Body of pancreas (tissue), 4 donors: ENCODE data around the gene RANBP10.

Experiments
- POLR2A ChIP-seq, 3 donors: fragments of 450-650 bp; IDR thresholded peaks; one replicate each; pipeline ENCODE4 v1.6.1; 2016; ENCODE audit warnings: antibody characterized with exemption in 3 of 3, mild to moderate bottlenecking in 2 of 3
- TF ChIP-seq, protein P1 (sequence below), 7 experiments: fragments of 450-650 bp in 4 of 7; fragments of 200-600 bp in 3 of 7; sonication (generic) in 3 of 7; IDR thresholded peaks; one replicate each; pipeline ENCODE4 v1.5.1; 2016 to 2019; ENCODE audit warnings: antibody characterized with exemption in 7 of 7

DNA sequence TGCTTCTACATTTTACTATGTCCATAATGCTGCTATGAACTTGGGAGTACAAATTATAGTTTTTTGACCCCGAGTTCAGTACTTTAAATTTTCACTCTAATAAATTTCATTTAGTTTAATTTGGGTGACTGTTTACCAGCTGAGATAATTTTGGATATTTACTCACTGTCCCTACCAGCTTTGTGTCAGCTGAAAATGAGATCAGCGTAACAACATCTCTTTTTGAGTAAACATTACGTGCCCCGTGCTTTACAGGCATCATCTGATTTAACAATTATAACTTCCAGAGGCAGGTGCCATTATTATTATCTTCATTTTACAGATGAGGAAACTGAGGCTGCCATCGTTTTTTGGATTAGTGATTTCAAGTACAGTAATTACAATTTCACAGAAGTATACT lies 102.2 kb downstream of the RANBP10 start:
- TF ChIP-seq, protein P1, sequence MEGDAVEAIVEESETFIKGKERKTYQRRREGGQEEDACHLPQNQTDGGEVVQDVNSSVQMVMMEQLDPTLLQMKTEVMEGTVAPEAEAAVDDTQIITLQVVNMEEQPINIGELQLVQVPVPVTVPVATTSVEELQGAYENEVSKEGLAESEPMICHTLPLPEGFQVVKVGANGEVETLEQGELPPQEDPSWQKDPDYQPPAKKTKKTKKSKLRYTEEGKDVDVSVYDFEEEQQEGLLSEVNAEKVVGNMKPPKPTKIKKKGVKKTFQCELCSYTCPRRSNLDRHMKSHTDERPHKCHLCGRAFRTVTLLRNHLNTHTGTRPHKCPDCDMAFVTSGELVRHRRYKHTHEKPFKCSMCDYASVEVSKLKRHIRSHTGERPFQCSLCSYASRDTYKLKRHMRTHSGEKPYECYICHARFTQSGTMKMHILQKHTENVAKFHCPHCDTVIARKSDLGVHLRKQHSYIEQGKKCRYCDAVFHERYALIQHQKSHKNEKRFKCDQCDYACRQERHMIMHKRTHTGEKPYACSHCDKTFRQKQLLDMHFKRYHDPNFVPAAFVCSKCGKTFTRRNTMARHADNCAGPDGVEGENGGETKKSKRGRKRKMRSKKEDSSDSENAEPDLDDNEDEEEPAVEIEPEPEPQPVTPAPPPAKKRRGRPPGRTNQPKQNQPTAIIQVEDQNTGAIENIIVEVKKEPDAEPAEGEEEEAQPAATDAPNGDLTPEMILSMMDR (IDR thresholded peaks at IDR 0.05), result no peak
- TF ChIP-seq POLR2A (IDR thresholded peaks at IDR 0.05), result no peak
